Renal cortex interstitium (tissue), 11 donors: ENCODE data around the gene ZNF101. TPM values are rescaled to one million over a fixed set of nuclear protein-coding genes. Genes with fewer than 3 reads are reported as not detected.

Experiments used
- DNase-seq, 11 donors: peaks; one replicate each; pipeline ENCODE4 v3.0.0-alpha.2; 2013; ENCODE audit warnings: low read depth in 9 of 11, low spot score in 4 of 11; ENCODE audit errors: extremely low read depth in 1 of 11
- polyA plus RNA-seq, 3 donors: library from polyadenylated mRNA; unstranded; fragments of 120-200 nt; gene quantifications; one replicate each; pipeline ENCODE4 v1.2.1, GENCODE V29; 2013; ENCODE audit not compliant: insufficient read length in 3 of 3

The ZNF101 gene
- polyA plus RNA-seq, 3 donors: 15.3 to 15.8 (median 15.6) TPM

DNA sequence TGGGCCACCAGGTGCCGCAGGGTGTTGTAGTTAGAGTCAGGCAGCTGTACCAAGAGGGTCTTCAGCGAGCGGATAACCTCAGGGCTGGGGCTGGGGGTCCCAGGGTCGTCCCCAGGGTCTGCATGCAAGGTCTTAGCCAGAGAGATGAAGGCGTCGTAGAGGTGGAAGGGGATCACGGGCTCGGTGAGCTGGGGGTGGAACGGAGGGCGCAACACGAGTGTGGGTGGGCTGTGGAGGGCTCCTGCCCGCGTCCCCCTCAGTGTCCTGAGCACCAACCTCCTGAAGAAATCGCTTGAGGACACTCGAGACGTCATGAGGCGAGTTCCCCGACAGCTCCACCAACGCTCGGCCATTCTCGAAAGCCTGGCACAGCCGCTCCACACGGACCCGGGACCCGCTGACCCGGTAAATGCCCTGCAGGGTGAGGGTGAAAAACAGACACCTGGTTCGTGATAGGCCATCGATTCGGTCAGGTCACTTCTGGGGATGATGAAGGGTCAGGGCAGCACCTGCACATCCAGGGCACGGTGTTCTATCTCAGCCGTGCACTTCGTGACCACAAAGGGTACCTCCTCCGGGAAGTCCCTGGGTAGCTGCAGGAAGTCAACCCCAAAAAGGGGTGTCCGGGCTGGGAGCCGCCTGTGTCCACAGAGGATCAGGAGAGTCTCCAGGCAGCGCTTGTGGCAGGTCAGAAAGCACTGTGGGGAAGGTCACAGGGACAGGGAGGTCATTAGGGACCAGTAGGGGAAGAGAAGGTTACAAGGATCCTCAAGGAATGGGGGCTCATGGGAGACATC, 33.9 kb upstream of the ZNF101 start:
- DNase-seq: no peak

- DNase-seq: no peak
Measured at GRCh38 chr19:19635313-19635702, 33.3 kb upstream of the ZNF101 start.

DNA sequence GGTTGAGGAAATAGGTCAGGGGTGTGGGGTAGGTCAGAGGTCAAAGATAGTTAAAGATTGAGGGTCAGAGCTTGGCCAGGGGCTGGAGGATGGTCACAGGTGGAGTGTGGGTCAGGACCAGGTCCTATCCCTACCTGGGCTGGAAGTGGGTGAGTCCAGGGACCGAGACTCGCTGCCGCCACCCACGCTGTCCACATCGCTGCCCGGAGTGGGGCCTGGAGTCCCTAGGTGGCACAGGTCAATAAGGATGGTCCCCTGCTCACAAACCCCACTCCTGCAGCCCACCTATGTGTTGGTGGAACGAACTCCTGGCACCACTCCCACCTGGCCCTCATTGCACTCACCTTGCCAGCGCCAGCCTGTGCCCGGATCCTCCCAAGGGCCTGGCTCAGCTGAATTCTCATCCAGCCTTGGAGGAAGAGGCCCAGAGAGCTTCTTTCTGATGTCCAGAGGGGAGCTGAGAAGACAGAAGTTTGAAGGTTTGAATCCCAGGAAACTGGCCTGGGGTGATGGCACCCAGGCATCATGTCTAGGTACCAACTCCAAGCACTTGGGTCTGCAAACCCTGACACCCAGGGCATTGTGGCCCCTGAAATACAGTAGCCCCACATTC, 32.0 kb upstream of the ZNF101 start:
- no peak for DNase-seq

GRCh38 chr19:19637186-19637522, 31.5 kb upstream of the ZNF101 start:
- DNase-seq: no peak

DNA sequence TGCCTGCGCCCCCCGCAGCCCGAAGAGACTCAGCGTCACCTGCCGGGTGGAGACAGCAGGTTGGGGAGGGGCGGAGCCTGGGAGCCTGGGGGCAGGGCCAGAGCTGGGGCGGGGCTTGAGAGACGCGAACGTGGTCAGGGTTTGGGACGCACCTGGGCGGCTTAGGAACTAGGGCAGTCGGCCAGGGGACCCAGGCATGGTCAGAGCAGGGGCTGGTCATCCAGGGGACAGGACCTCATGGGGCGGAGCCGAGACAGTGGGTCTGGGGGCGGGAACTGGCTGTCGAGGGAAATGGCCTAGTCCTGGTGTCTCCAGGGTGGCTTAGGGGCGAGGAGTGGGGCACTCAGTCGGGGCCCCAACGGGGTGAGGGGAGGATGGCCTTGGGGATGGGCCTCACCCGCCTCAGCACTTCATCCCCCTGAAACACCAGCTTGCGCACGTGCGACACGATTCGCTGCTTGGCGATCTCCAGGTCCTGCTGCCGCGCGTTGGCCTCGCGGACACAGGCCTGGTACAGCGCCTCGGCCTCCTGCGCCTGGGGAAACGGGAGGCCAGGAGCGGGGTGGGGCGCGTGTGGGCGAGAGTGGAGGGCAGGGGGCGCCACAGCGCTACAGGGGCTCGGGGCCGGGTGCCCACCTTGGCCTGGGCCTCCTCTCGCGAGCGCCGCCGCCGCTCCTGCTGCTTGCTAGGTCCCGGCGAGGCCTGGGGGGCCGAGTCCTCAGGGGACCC, 31.0 kb upstream of the ZNF101 start:
- no peak for DNase-seq

DNA sequence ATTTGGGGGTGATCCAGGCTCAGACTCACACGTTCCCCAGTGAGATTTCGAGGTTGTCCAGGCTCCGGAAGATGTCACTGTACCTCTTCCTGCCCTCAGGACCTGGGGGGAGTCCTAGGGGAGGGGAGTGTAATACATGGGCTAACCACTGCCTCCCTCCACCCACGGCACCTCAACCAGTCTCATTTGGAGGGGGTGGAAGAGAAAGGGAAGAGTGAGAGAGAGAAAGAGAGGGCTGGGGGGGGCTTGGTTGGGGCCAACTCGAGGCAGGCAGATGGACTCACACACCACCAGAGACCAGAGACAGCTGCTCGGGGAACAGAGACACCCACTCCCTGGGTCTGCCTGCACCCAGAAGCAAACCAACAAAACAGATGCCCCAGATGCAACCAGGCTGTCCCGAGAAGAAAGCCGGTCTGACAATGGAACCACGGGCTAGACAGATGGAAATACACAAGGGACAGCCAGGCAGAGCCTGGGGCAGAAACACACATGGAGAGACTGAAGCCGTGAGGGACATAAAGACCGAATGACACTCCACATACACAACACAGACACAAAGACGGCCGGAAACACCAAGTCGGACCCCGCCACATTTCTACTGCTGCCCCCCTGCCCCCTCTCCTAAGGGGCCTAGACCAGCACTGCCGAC, 26.0 kb upstream of the ZNF101 start:
- no peak for DNase-seq

DNA sequence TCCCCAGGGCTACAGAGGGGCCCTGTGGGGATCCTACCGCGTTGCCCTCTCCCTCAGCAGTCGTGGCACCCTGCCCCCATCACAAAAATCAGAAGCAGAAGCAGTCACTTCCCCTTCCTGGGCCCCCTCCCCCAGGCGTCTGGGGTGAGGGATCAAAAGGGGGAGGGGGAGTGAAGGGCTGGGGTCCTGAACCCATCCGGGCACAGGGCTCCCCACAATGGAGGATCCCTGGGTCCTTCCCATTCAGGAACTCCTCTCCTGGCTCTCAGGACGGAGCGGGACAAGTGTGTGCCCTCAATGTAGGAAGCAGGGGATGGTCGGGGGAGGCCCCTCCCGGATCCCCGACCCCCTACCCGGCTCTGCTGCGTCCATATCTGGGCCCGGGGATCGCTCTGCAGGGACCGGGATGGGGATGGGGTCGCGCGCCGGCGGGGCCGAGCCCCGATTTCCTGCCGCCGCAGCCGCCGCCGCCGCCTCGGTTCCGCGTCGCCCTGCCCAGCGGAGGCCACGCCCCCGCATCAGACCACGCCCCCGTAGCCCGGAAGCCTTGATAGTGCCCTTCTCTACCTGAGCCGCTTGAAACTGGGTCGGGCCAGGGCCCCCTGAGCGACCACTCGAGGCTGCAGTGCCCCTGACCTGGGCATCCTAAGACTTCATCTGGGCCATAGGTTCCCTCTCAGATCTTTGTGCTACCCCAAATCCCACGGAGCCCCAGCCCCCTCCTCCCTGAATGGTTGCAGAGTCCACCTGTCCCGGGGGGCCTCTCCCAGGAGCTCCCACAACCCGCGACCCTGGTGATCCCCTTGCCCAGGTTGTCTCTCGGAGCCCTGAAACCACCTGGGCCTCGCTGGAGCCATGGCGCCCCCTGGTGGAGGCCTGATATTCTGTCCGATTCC, 25.2 kb upstream of the ZNF101 start, which contains the start of gene GMIP:
Gene GMIP, minus strand, starts transcription at position 500 of the 896 bp plus-strand sequence. Its CDS starts 128 bp downstream, at position 372.
- DNase-seq: peak in 3 of 11 donors; percentile 40 to 51 (median 42)

DNA sequence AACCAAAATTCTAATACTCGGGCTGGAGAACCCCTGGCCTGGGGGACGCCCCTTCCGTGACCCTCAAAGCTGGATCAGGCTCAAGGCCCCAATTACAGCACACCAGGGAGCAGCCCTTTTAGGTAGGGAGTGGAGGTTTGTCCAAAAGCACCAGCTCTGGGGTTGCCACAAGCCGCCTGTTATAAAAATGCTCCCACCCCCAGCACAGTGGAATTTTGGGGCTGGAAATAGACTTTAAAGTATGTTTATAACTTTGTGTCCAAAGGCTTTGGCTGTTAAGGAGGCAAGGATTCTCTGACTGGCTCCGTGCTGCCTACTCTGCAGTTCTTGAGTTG, 24.6 kb upstream of the ZNF101 start:
- DNase-seq: no peak

DNA sequence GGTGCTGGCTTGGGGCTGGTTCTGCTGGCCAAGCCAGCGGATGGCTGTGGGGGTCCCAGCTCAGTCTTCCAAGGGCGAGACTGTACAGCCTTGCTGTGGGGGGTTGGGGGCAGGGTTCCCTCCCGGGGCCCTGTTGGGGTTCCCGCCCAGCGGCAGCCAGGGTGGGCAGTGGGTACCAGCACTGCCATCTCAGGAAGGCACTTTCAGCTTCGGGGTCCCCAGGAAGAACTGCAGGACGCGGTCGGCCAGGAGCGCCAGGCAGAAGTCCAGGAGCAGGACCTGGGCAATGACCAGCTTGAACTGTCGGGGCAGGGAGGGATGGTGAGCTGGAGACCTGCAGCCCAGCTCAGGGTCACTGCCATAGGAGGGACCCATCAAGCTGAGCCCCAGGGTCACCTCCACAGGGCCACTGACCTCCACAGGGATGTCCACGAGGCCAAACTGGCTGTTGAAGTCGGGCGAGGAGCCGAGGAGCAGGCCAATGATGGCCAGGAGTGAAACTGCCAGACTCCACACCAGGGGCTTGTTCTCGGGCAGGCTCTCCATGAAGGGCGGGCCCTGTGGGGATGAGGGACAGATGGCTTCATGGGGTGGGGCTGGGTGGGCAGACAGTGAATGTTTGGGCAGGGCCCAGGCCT, 23.3 kb upstream of the ZNF101 start:
- DNase-seq: no peak

GRCh38 chr19:19647037-19647835, 21.4 kb upstream of the ZNF101 start:
- no peak for DNase-seq

GRCh38 chr19:19649155-19649554, 19.5 kb upstream of the ZNF101 start:
- no peak for DNase-seq

DNA sequence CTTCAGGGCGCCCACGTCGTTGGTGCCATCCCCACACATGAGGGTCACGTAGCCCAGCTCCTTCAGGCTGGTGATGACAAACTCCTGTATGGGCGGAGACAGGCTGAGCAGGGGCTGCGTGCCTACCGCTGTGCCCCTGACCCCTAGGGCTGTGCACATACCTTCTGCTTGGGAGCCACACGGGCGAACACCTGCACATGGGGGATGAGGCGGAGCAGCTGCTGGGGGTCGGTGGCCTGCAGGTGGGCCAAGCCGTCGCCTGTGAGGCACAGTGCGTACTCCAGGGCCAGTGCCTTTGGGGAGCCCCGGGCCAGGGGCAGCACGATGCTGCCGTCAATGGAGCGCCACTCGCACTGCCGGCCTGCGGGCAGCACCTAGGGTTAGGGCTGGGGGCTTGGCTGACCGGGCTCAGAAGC, 19.1 kb upstream of the ZNF101 start:
- no peak for DNase-seq

DNA sequence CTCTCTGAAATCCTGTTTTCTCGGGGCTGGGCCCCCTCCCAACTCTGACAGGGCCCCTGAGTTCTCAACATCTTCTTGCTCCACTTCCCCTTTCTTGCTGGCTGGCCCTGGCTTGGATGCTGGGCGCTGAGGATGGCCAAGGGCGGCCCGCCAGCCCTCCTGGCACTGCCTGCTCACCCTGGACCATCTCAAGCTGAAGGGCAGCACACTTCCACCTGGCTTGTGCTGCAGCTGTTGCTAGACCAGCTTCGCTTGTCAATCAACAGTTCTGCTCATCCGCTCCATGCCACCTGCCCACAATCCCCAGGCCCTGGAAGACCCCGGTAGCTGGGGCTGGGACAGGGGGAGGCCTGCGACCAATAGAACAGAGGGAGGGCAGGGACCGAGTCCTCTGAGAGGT, 18.3 kb upstream of the ZNF101 start:
- DNase-seq: no peak

- no peak for DNase-seq
Measured at GRCh38 chr19:19651076-19651475, 17.6 kb upstream of the ZNF101 start.

DNA sequence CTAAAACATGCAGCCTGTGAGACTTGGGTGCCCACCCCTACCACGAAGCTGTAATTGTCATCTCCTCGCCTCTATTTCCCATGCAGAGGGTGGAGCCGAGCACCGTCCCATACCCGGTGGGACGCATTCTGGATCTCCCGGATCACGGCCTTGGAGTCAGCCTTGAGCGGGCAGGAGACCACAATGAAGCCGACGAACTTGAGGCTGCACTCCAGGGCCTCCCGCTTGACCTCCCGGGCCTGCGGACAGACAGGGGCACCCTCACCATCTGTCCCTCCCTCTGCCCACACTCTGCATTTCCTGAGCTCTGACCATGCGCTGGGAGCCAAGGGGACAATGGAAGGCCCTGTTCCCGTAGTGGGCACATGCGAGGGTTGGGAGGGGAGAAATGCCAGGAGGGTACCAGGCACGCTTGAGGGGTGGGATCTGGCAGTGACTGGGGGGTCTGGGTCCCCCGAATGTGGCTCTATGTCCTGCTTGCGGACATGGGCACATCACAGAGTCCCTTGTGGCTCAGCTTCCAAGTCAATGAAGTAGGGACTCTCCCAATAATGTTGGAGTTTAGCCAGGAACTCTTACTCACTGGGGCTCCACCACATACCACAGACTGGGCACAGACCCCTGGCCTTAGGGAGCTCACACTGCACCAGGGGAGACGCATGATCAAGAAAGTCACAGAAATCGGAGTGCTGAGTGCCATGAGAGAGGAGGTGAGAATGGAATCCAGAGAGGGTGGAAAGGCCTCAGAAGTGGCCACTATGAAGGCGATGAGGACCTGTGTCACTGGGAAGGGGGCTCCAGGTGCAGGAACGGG, 15.9 kb upstream of the ZNF101 start:
- no peak for DNase-seq

DNA sequence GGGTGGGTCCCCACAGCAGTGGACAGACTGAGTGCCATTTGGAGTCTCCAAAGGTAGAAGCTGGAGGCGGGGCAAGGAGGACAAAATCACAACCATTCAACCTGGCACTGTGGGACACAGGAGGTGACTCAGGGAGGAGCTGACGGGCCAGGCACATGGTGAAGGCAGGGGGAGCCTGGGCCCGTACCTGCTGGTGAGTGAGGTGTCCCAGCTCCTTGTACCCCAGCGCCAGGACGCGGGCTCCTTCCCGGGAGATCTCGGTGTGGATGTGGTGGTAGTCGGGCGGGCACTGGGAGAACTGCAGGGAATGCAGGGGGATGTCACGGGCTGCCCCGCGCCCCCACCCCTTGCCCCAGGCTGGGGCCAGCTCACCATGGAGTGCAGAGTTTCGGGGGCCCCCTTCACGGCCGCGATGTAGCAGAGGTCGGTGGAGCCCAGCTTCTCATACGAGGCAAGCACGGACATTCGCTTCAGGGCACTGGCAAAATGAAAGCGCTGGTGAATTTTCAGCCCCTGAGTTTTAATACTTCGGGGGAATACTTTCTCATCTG, 15.0 kb upstream of the ZNF101 start:
- DNase-seq: no peak

DNA sequence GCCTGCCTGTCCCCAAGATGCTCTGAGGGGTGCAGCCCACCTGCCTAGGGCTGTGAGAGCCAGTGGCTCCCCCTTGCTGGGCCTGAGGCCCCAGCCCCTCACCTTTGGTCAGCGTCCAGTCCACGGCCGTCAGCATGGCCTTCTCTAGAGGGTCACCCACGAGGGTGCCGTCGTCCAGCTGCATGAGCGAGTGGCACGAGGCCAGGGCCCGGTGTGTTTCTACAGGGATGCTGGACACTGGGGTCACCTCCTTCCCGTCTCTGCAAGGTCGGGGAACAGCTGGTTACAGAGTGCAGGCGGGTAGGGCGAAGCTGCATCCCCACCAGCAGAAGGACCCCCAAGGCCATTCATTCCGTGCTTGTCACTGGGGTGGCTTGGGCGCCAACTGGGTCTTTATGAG, 14.2 kb upstream of the ZNF101 start:
- no peak for DNase-seq
